Measurements from ENCODE around the gene LCOR. TPM values are rescaled to one million over a fixed set of nuclear protein-coding genes. Genes with fewer than 3 reads are reported as not detected.

The LCOR gene
- total RNA-seq, 4 donors from 2014 or later = 9.2 to 20.0 (median 14.6) TPM

- DNase-seq (no peak), ATAC-seq (no peak)
- H3K27ac ChIP-seq = no peak overlapping the region
- H3K36me3 ChIP-seq = no peaks in the 10 kb centered on the region
- in situ Hi-C loops (cut with MboI; ENCODE audit: low sequenced_read_pairs in 4 of 4) (no loop called here), intact Hi-C loops (cut with DNase I; ENCODE audit: low total_unique reads) (no loop called here)
- no peak overlapping the region for H3K4me3 ChIP-seq
- H3K4me1 ChIP-seq = peaks cover 18 to 24% of the 10 kb centered on the region in 2 donors
- no peak for TF ChIP-seq POLR2A (IDR thresholded peaks at IDR 0.05)
- TF ChIP-seq CTCF (IDR thresholded peaks at IDR 0.05 in 4 of 5, conservative IDR thresholded peaks at IDR 0.05 in 1 of 5) = no peak
- no peaks in the 10 kb centered on the region for H3K9me3 ChIP-seq
- no peaks in the 10 kb centered on the region for H3K27me3 ChIP-seq
Measured at GRCh38 chr10:96964131-96964530, 132.0 kb downstream of the LCOR start.

GRCh38 chr10:96967847-96968246 lies 135.7 kb downstream of the LCOR start:
- Histone ChIP-seq H3K27ac (no peak overlapping the region), H3K27me3 (no peaks in the 10 kb centered on the region), H3K9me3 (no peaks in the 10 kb centered on the region), H3K4me3 (no peak overlapping the region), H3K4me1 (no peaks in the 10 kb centered on the region), H3K36me3 (no peaks in the 10 kb centered on the region)
- TF ChIP-seq POLR2A (IDR thresholded peaks at IDR 0.05) = no peak
- no peak for TF ChIP-seq CTCF (IDR thresholded peaks at IDR 0.05 in 4 of 5, conservative IDR thresholded peaks at IDR 0.05 in 1 of 5)
- intact Hi-C loops (cut with DNase I; ENCODE audit: low total_unique reads) = no loop called here
- ATAC-seq (no peak), DNase-seq (no peak)
- in situ Hi-C loops (cut with MboI; ENCODE audit: low sequenced_read_pairs in 4 of 4) = no loop called here

GRCh38 chr10:96968682-96969423 lies 136.8 kb downstream of the LCOR start:
- intact Hi-C loops (cut with DNase I; ENCODE audit: low total_unique reads) (no loop called here), in situ Hi-C loops (cut with MboI; ENCODE audit: low sequenced_read_pairs in 4 of 4) (no loop called here)
- DNase-seq (no peak), ATAC-seq (no peak)
- no peak overlapping the region for H3K4me3 ChIP-seq
- H3K36me3 ChIP-seq = no peaks in the 10 kb centered on the region
- no peaks in the 10 kb centered on the region for H3K4me1 ChIP-seq
- H3K27me3 ChIP-seq = no peaks in the 10 kb centered on the region
- no peak overlapping the region for H3K27ac ChIP-seq
- H3K9me3 ChIP-seq = no peaks in the 10 kb centered on the region
- TF ChIP-seq CTCF (IDR thresholded peaks at IDR 0.05 in 4 of 5, conservative IDR thresholded peaks at IDR 0.05 in 1 of 5) = no peak
- no peak for TF ChIP-seq POLR2A (IDR thresholded peaks at IDR 0.05)

- H3K36me3 ChIP-seq = no peaks in the 10 kb centered on the region
- no peaks in the 10 kb centered on the region for H3K27me3 ChIP-seq
- DNase-seq (no peak), ATAC-seq (no peak)
- in situ Hi-C loops (cut with MboI; ENCODE audit: low sequenced_read_pairs in 4 of 4) = no loop called here
- H3K27ac ChIP-seq = no peak overlapping the region
- H3K4me3 ChIP-seq = no peak overlapping the region
- H3K9me3 ChIP-seq = no peaks in the 10 kb centered on the region
- intact Hi-C loops (cut with DNase I; ENCODE audit: low total_unique reads) = no loop called here
- no peaks in the 10 kb centered on the region for H3K4me1 ChIP-seq
- no peak for TF ChIP-seq CTCF (IDR thresholded peaks at IDR 0.05 in 4 of 5, conservative IDR thresholded peaks at IDR 0.05 in 1 of 5)
- no peak for TF ChIP-seq POLR2A (IDR thresholded peaks at IDR 0.05)
Measured at GRCh38 chr10:96971324-96971723, 139.2 kb downstream of the LCOR start.

GRCh38 chr10:96972264-96972663 lies 140.2 kb downstream of the LCOR start:
- intact Hi-C loops (cut with DNase I; ENCODE audit: low total_unique reads) (no loop called here), in situ Hi-C loops (cut with MboI; ENCODE audit: low sequenced_read_pairs in 4 of 4) (no loop called here)
- H3K27ac ChIP-seq = no peak overlapping the region
- DNase-seq (no peak), ATAC-seq (no peak)
- no peaks in the 10 kb centered on the region for H3K27me3 ChIP-seq
- H3K9me3 ChIP-seq = no peaks in the 10 kb centered on the region
- no peaks in the 10 kb centered on the region for H3K4me1 ChIP-seq
- no peak overlapping the region for H3K4me3 ChIP-seq
- H3K36me3 ChIP-seq = no peaks in the 10 kb centered on the region
- no peak for TF ChIP-seq POLR2A (IDR thresholded peaks at IDR 0.05)
